ENCODE results near the gene ABL1.

Gene ABL1

GRCh38 chr9:130888146-130888885 lies 53.3 kb downstream of the ABL1 start:
- DNase-seq (ENCODE audit: low spot score) (no peak), FAIRE-seq (no peak)

- FAIRE-seq (no peak), DNase-seq (ENCODE audit: low spot score) (no peak)
Measured at GRCh38 chr9:130890124-130890523, 55.1 kb downstream of the ABL1 start.

GRCh38 chr9:130890870-130891687 lies 56.0 kb downstream of the ABL1 start:
- no peak for FAIRE-seq

GRCh38 chr9:130891688-130892476 lies 56.8 kb downstream of the ABL1 start:
- no peak for FAIRE-seq
- no peak for DNase-seq (ENCODE audit: low spot score)

More at GRCh38 chr9:130890870-130891687, 56.0 kb downstream of the ABL1 start:
- DNase-seq (ENCODE audit: low spot score): no peak

- DNase-seq (ENCODE audit: low spot score) (no peak), FAIRE-seq (no peak)
Measured at GRCh38 chr9:130892477-130893304, 57.6 kb downstream of the ABL1 start.

- no peak for FAIRE-seq
- DNase-seq (ENCODE audit: low spot score): no peak
Measured at GRCh38 chr9:130893341-130894101, 58.5 kb downstream of the ABL1 start.

- no peak for FAIRE-seq
- DNase-seq (ENCODE audit: low spot score): no peak
Measured at GRCh38 chr9:130894546-130894945, 59.5 kb downstream of the ABL1 start.

- FAIRE-seq: no peak
Measured at GRCh38 chr9:130895038-130895437, 60.0 kb downstream of the ABL1 start.

GRCh38 chr9:130895481-130896232 lies 60.6 kb downstream of the ABL1 start:
- FAIRE-seq: no peak

More at GRCh38 chr9:130895038-130895437, 60.0 kb downstream of the ABL1 start:
- no peak for DNase-seq (ENCODE audit: low spot score)

GRCh38 chr9:130896233-130897014 lies 61.4 kb downstream of the ABL1 start, which contains the start of gene QRFP:
QRFP (minus strand) TSS chr9:130896812; CDS start chr9:130893838, 2,974 bp downstream.
- FAIRE-seq (no peak), DNase-seq (ENCODE audit: low spot score) (no peak)

More at GRCh38 chr9:130895481-130896232, 60.6 kb downstream of the ABL1 start:
- DNase-seq (ENCODE audit: low spot score): no peak

GRCh38 chr9:130897105-130897751 lies 62.2 kb downstream of the ABL1 start:
- FAIRE-seq (no peak), DNase-seq (ENCODE audit: low spot score) (no peak)

GRCh38 chr9:130897848-130898551 lies 62.9 kb downstream of the ABL1 start:
- FAIRE-seq (no peak), DNase-seq (ENCODE audit: low spot score) (no peak)

GRCh38 chr9:130898552-130898852 lies 63.4 kb downstream of the ABL1 start:
- FAIRE-seq (no peak), DNase-seq (ENCODE audit: low spot score) (no peak)

GRCh38 chr9:130899051-130899748 lies 64.1 kb downstream of the ABL1 start:
- DNase-seq (ENCODE audit: low spot score): no peak
- no peak for FAIRE-seq

- DNase-seq (ENCODE audit: low spot score) (no peak), FAIRE-seq (no peak)
Measured at GRCh38 chr9:130900701-130901497, 65.8 kb downstream of the ABL1 start.
